ENCODE results near the gene RAB20. TPM values are rescaled to one million over a fixed set of nuclear protein-coding genes. Genes with fewer than 3 reads are reported as not detected.
"Not testable (repeated sequence)": the region's sequence is repeated elsewhere in the genome, so short reads cannot be mapped to it uniquely, and the experiment has no call there.

The RAB20 gene
- 1 to 10 TPM in 1 of 2 donors, under 1 TPM in 1; 0.47 to 3.1 TPM for total RNA-seq

GRCh38 chr13:110561344-110562035, at the start of gene RAB20:
Gene RAB20, minus strand, starts transcription at chr13:110561722. Its CDS starts 203 bp downstream, at chr13:110561519.
- peak; percentile 81 for DNase-seq (ENCODE audit: low spot score)
- H3K27me3 Mint-ChIP-seq: peaks cover 24 to 40% of the 10 kb centered on the region in 2 donors

GRCh38 chr13:110610955-110611595, 49.6 kb upstream of the RAB20 start:
- peaks cover 4 to 5% of the 10 kb centered on the region in 2 donors for H3K4me1 Mint-ChIP-seq (ENCODE audit: low read depth in 2 of 2)
- no peak for DNase-seq (ENCODE audit: low spot score)
- peak overlapping the region; percentile 70 for H3K4me3 Mint-ChIP-seq
- H3K36me3 Mint-ChIP-seq: peaks cover 4% of the 10 kb centered on the region
- H3K27ac Mint-ChIP-seq: peak overlapping the region in 1 of 2 donors; percentile 67
- no peaks in the 10 kb centered on the region for H3K9me3 Mint-ChIP-seq
- peak in 1 of 2 donors; percentile 32 for ATAC-seq
- peaks cover 0 to 8% of the 10 kb centered on the region in 2 donors for H3K27me3 Mint-ChIP-seq

More at GRCh38 chr13:110561344-110562035, at the start of gene RAB20:
- Mint-ChIP-seq H3K4me1 (ENCODE audit: low read depth in 2 of 2) (peaks cover 7 to 12% of the 10 kb centered on the region in 2 donors), H3K9me3 (no peaks in the 10 kb centered on the region), H3K36me3 (no peaks in the 10 kb centered on the region), H3K4me3 (peak within 1 kb of the TSS; percentile 88), H3K27ac (peak within 1 kb of the TSS in 1 of 2 donors; percentile 36)
- ATAC-seq: peak; percentile 85 to 91

DNA sequence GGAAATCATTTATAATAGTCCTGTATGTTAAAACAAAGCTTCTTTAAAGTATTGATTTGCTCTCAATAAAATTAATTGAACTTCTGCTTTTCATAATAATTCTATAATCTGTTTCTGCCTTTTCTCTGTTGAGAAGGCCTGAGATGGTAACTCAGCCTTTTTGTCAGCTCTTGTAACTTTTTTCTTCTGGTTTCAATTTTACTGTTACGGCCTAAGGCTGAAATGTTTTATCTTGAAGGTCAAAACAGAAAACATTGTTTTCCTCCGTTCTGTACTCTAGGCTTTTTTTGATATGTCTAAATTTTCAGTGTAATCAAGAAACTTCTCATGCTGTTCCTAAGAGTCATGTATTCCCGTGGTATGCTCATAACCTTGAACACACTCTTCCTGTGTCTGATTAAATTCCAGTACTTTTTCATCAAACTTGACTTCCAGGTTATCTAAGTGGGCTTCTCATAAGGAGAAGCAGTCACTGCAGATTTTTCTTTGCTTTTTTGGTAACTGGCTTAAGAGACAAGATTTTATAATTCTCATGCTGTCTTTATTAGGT, 46.2 kb upstream of the RAB20 start:
- Mint-ChIP-seq H3K36me3 (no peaks in the 10 kb centered on the region), H3K9me3 (no peaks in the 10 kb centered on the region), H3K4me1 (ENCODE audit: low read depth in 2 of 2) (peaks cover 0 to 5% of the 10 kb centered on the region in 2 donors), H3K27me3 (peaks cover 8% of the 10 kb centered on the region in 2 donors), H3K27ac (no peak overlapping the region), H3K4me3 (no peak overlapping the region)
- DNase-seq (ENCODE audit: low spot score): no peak
- no peak for ATAC-seq

DNA sequence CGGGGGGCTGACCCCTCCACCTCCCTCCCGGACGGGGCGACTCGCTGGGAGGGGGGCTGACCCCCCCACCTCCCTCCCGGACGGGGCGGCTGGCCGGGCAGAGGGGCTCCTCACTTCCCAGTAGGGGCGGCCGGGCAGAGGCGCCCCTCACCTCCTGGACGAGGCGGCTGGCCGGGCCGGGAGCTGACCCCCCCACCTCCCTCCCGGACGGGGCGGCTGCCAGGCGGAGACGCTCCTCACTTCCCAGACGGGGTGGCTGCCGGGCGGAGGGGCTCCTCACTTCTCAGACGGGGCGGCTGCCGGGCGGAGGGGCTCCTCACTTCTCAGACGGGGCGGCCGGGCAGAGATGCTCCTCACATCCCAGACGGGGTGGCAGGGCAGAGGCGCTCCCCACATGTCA, 44.8 kb upstream of the RAB20 start:
- H3K27ac Mint-ChIP-seq; ATAC-seq; H3K36me3 Mint-ChIP-seq; H3K9me3 Mint-ChIP-seq; DNase-seq (ENCODE audit: low spot score); H3K4me1 Mint-ChIP-seq (ENCODE audit: low read depth in 2 of 2); H3K4me3 Mint-ChIP-seq: not testable (repeated sequence)
- H3K27me3 Mint-ChIP-seq: peaks cover 11 to 17% of the 10 kb centered on the region in 2 donors

DNA sequence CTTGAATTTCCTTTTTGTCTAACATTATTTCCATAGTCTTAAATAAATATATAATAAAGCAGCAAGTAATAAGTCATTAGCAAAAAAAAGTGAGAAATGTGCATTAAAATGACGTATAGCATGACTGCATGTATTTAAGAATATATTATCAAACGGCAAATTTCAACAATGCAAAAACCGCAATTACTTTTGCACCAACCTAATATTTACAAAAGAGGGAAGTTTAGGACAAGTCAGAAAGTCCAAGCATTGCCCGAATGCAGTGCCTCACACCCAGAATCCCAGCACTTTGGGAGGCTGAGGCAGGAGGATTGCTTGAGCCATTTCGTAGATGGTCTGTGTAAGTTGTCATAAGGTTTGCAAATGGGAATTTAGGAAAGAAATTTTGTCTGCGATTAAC, 43.6 kb upstream of the RAB20 start:
- ATAC-seq (no peak), DNase-seq (ENCODE audit: low spot score) (no peak)
- no peaks in the 10 kb centered on the region for H3K4me1 Mint-ChIP-seq (ENCODE audit: low read depth in 2 of 2)
- H3K27me3 Mint-ChIP-seq: peaks cover 10 to 17% of the 10 kb centered on the region in 2 donors
- H3K9me3 Mint-ChIP-seq: no peaks in the 10 kb centered on the region
- H3K36me3 Mint-ChIP-seq: no peaks in the 10 kb centered on the region
- H3K4me3 Mint-ChIP-seq: no peak overlapping the region
- no peak overlapping the region for H3K27ac Mint-ChIP-seq

- H3K9me3 Mint-ChIP-seq: no peaks in the 10 kb centered on the region
- H3K36me3 Mint-ChIP-seq: no peaks in the 10 kb centered on the region
- ATAC-seq: no peak
- no peaks in the 10 kb centered on the region for H3K4me1 Mint-ChIP-seq (ENCODE audit: low read depth in 2 of 2)
- no peak overlapping the region for H3K27ac Mint-ChIP-seq
- DNase-seq (ENCODE audit: low spot score): no peak
- H3K4me3 Mint-ChIP-seq: no peak overlapping the region
- peaks cover 8 to 17% of the 10 kb centered on the region in 2 donors for H3K27me3 Mint-ChIP-seq
Observed at GRCh38 chr13:110600980-110601379, 39.5 kb upstream of the RAB20 start.

- Mint-ChIP-seq H3K4me1 (ENCODE audit: low read depth in 2 of 2) (no peaks in the 10 kb centered on the region), H3K27me3 (peaks cover 8 to 17% of the 10 kb centered on the region in 2 donors), H3K4me3 (no peak overlapping the region), H3K27ac (no peak overlapping the region), H3K9me3 (no peaks in the 10 kb centered on the region), H3K36me3 (no peaks in the 10 kb centered on the region)
- ATAC-seq (no peak), DNase-seq (ENCODE audit: low spot score) (no peak)
Observed at GRCh38 chr13:110600261-110600819, 38.8 kb upstream of the RAB20 start.

DNA sequence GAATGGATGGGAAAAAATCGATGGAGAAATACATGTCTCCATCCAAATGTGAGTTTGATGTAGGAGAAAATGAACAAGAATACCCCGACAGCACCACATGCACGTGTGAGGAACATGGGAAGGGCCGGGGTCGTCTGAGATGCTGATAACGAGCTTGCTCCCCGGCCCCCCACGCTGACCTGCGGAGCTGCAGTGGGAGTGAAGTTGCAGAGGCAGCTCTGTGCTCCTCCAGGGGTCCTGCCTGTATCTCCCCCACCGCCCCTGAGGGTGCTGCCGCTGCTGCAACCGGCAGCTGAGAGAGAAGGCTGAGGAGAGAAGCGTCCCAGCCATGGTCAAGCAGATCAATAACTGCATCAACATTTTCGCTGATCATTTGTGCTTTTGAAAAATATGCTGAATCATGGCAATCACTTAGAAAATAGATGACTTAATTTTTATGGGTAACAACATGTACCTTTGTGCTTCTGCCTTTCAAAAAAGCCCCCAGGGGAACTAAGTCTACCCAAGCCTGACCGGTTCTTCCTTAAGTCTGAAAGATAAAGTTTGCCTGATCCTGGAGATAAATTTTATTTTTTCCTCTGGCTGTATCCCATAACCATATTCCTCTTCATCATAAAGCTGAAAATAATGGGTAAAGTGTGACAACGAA, 35.6 kb upstream of the RAB20 start:
- Mint-ChIP-seq H3K27me3 (peaks cover 3 to 5% of the 10 kb centered on the region in 2 donors), H3K27ac (no peak overlapping the region), H3K4me3 (no peak overlapping the region), H3K9me3 (no peaks in the 10 kb centered on the region), H3K4me1 (ENCODE audit: low read depth in 2 of 2) (no peaks in the 10 kb centered on the region), H3K36me3 (no peaks in the 10 kb centered on the region)
- ATAC-seq: no peak
- no peak for DNase-seq (ENCODE audit: low spot score)

- H3K27me3 Mint-ChIP-seq: peaks cover 0 to 7% of the 10 kb centered on the region in 2 donors
- H3K9me3 Mint-ChIP-seq: no peaks in the 10 kb centered on the region
- no peak for ATAC-seq
- H3K4me1 Mint-ChIP-seq (ENCODE audit: low read depth in 2 of 2): no peaks in the 10 kb centered on the region
- no peak overlapping the region for H3K27ac Mint-ChIP-seq
- no peak for DNase-seq (ENCODE audit: low spot score)
- H3K4me3 Mint-ChIP-seq: no peak overlapping the region
- no peaks in the 10 kb centered on the region for H3K36me3 Mint-ChIP-seq
Observed at GRCh38 chr13:110593430-110594130, 32.1 kb upstream of the RAB20 start.

GRCh38 chr13:110592665-110593064, 31.1 kb upstream of the RAB20 start:
- H3K4me1 Mint-ChIP-seq (ENCODE audit: low read depth in 2 of 2): no peaks in the 10 kb centered on the region
- ATAC-seq (no peak), DNase-seq (ENCODE audit: low spot score) (no peak)
- H3K27me3 Mint-ChIP-seq: peaks cover 0 to 7% of the 10 kb centered on the region in 2 donors
- H3K4me3 Mint-ChIP-seq: no peak overlapping the region
- no peak overlapping the region for H3K27ac Mint-ChIP-seq
- no peaks in the 10 kb centered on the region for H3K36me3 Mint-ChIP-seq
- no peaks in the 10 kb centered on the region for H3K9me3 Mint-ChIP-seq

DNA sequence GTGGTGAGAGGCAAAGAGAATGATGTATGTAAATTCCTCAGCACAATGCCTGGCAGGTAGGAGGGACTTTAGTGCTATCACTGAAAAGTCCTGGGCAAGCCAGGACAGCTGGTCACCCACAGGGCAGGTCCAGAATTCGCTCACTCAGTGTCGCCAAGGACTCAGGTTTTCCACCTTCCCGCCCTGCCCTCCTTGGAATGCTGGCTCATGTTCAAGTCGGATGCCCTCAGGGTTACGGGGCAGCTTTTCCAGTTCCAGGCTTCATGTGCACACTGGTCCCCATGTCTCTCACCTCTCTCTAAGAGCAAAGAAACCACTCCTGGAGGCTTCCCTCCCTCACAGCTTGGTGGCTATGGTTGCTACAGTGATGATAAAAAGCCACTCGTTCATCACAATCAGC, 29.1 kb upstream of the RAB20 start:
- Mint-ChIP-seq H3K27me3 (peaks cover 9 to 12% of the 10 kb centered on the region in 2 donors), H3K27ac (no peak overlapping the region), H3K36me3 (no peaks in the 10 kb centered on the region), H3K4me3 (no peak overlapping the region), H3K9me3 (no peaks in the 10 kb centered on the region), H3K4me1 (ENCODE audit: low read depth in 2 of 2) (no peaks in the 10 kb centered on the region)
- ATAC-seq (no peak), DNase-seq (ENCODE audit: low spot score) (no peak)

GRCh38 chr13:110589793-110590390, 28.4 kb upstream of the RAB20 start:
- Mint-ChIP-seq H3K4me3 (no peak overlapping the region), H3K27me3 (peaks cover 13 to 15% of the 10 kb centered on the region in 2 donors), H3K27ac (no peak overlapping the region), H3K36me3 (no peaks in the 10 kb centered on the region), H3K9me3 (no peaks in the 10 kb centered on the region), H3K4me1 (ENCODE audit: low read depth in 2 of 2) (no peaks in the 10 kb centered on the region)
- DNase-seq (ENCODE audit: low spot score): no peak
- ATAC-seq: no peak
